GM18498 (cell line): Measurements from ENCODE around the gene PNCK.

Experiments used
- ATAC-seq: cut with Tn5 transposase; IDR thresholded peaks from one replicate; pipeline ENCODE4 v1.9.1; 2021; ENCODE audit warnings: mild to moderate bottlenecking, moderate library complexity; ENCODE audit not compliant: unreplicated experiment

Gene PNCK

GRCh38 chrX:153628665-153629064, 44.9 kb downstream of the PNCK start:
- no peak for ATAC-seq

GRCh38 chrX:153628129-153628528, 45.5 kb downstream of the PNCK start:
- ATAC-seq = no peak

- ATAC-seq = no peak
Measured at GRCh38 chrX:153627675-153628111, 45.9 kb downstream of the PNCK start.

- ATAC-seq = no peak
Measured at GRCh38 chrX:153626863-153627674, 46.5 kb downstream of the PNCK start.

GRCh38 chrX:153626025-153626633, 47.5 kb downstream of the PNCK start:
- no peak for ATAC-seq

- ATAC-seq = no peak
Measured at GRCh38 chrX:153625271-153626024, 48.2 kb downstream of the PNCK start.

- no peak for ATAC-seq
Measured at GRCh38 chrX:153624196-153625091, 49.2 kb downstream of the PNCK start.

- no peak for ATAC-seq
Measured at GRCh38 chrX:153623310-153624029, 50.1 kb downstream of the PNCK start.

- no peak for ATAC-seq
Measured at GRCh38 chrX:153622661-153623309, 50.8 kb downstream of the PNCK start.

- ATAC-seq = no peak
Measured at GRCh38 chrX:153621949-153622598, 51.5 kb downstream of the PNCK start.

GRCh38 chrX:153620576-153620975, 53.0 kb downstream of the PNCK start:
- ATAC-seq = no peak
